Glutamatergic neuron (in vitro differentiated cells): ENCODE measurements around the gene SMC4. TPM values are rescaled to one million over a fixed set of nuclear protein-coding genes. Genes with fewer than 3 reads are reported as not detected.

Experiments
- DNase-seq: peaks from one replicate; pipeline ENCODE4 v3.0.0; 2022
- H3K27ac Mint-ChIP-seq: one replicate; pipeline ENCODE4 v1.8.0; 2020; ENCODE audit warnings: mild to moderate bottlenecking, mixed read lengths, inconsistent platforms; ENCODE audit not compliant: unreplicated experiment
- H3K27me3 Mint-ChIP-seq: one replicate; pipeline ENCODE4 v1.8.0; 2020; ENCODE audit warnings: mild to moderate bottlenecking, moderate library complexity, mixed read lengths, inconsistent platforms; ENCODE audit not compliant: unreplicated experiment
- H3K36me3 Mint-ChIP-seq: one replicate; pipeline ENCODE4 v1.8.0; 2020; ENCODE audit warnings: mild to moderate bottlenecking, mixed read lengths, inconsistent platforms; ENCODE audit not compliant: unreplicated experiment
- H3K4me1 Mint-ChIP-seq: one replicate; pipeline ENCODE4 v1.8.0; 2020; ENCODE audit warnings: mild to moderate bottlenecking, low read depth, mixed read lengths, inconsistent platforms; ENCODE audit not compliant: unreplicated experiment
- H3K4me3 Mint-ChIP-seq: one replicate; pipeline ENCODE4 v1.8.0; 2020; ENCODE audit warnings: mild to moderate bottlenecking, mixed read lengths, inconsistent platforms; ENCODE audit not compliant: unreplicated experiment
- H3K9me3 Mint-ChIP-seq: one replicate; pipeline ENCODE4 v1.8.0; 2020; ENCODE audit warnings: mild to moderate bottlenecking, moderate library complexity, mixed read lengths, inconsistent platforms; ENCODE audit not compliant: unreplicated experiment
- CTCF ChIP-seq: fragments of 200-600 bp; sonication (generic); IDR thresholded peaks from one replicate; pipeline ENCODE4 v1.5.0; 2021; ENCODE audit not compliant: partially characterized antibody, unreplicated experiment
- total RNA-seq: library from RNA; stranded (reverse); fragmentation: NEBNext Ultra II Directional; extraction: Animal tissue kit (Norgen Biotek cat#: 25700); gene quantifications from one replicate; pipeline ENCODE4 v1.2.1, GENCODE V29; 2021; ENCODE audit not compliant: unreplicated experiment

SMC4 gene
- total RNA-seq, 1 donor from 2014 or later = 34.0 TPM

- peaks cover 3% of the 10 kb centered on the region for H3K4me1 Mint-ChIP-seq
- no peak overlapping the region for H3K4me3 Mint-ChIP-seq
- H3K27me3 Mint-ChIP-seq = peaks cover 4% of the 10 kb centered on the region
- no peak overlapping the region for H3K27ac Mint-ChIP-seq
- peaks cover 6% of the 10 kb centered on the region for H3K9me3 Mint-ChIP-seq
- H3K36me3 Mint-ChIP-seq = peaks cover 4% of the 10 kb centered on the region
- no peak for DNase-seq
- TF ChIP-seq CTCF = no peak
Observed at GRCh38 chr3:160445854-160446253, 46.4 kb downstream of the SMC4 start.

- Mint-ChIP-seq H3K27ac (no peak overlapping the region), H3K9me3 (peaks cover 6% of the 10 kb centered on the region), H3K4me1 (peaks cover 3% of the 10 kb centered on the region), H3K36me3 (peaks cover 4% of the 10 kb centered on the region), H3K27me3 (peaks cover 4% of the 10 kb centered on the region), H3K4me3 (no peak overlapping the region)
- no peak for TF ChIP-seq CTCF
- DNase-seq = no peak
Observed at GRCh38 chr3:160446522-160447056, 47.1 kb downstream of the SMC4 start.

- no peak overlapping the region for H3K4me3 Mint-ChIP-seq
Observed at GRCh38 chr3:160447544-160447943, 48.1 kb downstream of the SMC4 start.

GRCh38 chr3:160448845-160449635, 49.6 kb downstream of the SMC4 start:
- peaks cover 4% of the 10 kb centered on the region for H3K27me3 Mint-ChIP-seq

More at GRCh38 chr3:160447544-160447943, 48.1 kb downstream of the SMC4 start:
- H3K9me3 Mint-ChIP-seq = peaks cover 6% of the 10 kb centered on the region
- peaks cover 3% of the 10 kb centered on the region for H3K4me1 Mint-ChIP-seq
- H3K27me3 Mint-ChIP-seq = peaks cover 4% of the 10 kb centered on the region
- H3K36me3 Mint-ChIP-seq = peaks cover 4% of the 10 kb centered on the region
- no peak overlapping the region for H3K27ac Mint-ChIP-seq
- DNase-seq = no peak
- no peak for TF ChIP-seq CTCF

More at GRCh38 chr3:160448845-160449635, 49.6 kb downstream of the SMC4 start:
- peaks cover 3% of the 10 kb centered on the region for H3K4me1 Mint-ChIP-seq
- peaks cover 4% of the 10 kb centered on the region for H3K36me3 Mint-ChIP-seq
- H3K4me3 Mint-ChIP-seq = peak overlapping the region; percentile 95
- peaks cover 6% of the 10 kb centered on the region for H3K9me3 Mint-ChIP-seq
- DNase-seq = peak; percentile 65
- no peak for TF ChIP-seq CTCF
- H3K27ac Mint-ChIP-seq = peak overlapping the region; percentile 91
